Osteoblast (primary cell): ENCODE measurements around the gene OTUD4. TPM values are rescaled to one million over a fixed set of nuclear protein-coding genes. Genes with fewer than 3 reads are reported as not detected.

ENCODE experiments used
- DNase-seq: peaks from one replicate; pipeline ENCODE4 v3.0.0; 2011; ENCODE audit warnings: low spot score, mixed read lengths; ENCODE audit not compliant: insufficient read length; ENCODE audit errors: missing footprints
- H2AFZ ChIP-seq: 2 replicates; pipeline ENCODE4 v1.6.0; 2011; ENCODE audit warnings: mild to moderate bottlenecking, low read length
- H3K27ac ChIP-seq: 2 replicates; pipeline ENCODE4 v1.5.1; 2011; ENCODE audit warnings: mild to moderate bottlenecking, low read depth, low read length, moderate library complexity
- H3K27me3 ChIP-seq: 2 replicates; pipeline ENCODE4 v1.6.0; 2012; ENCODE audit warnings: mild to moderate bottlenecking, control low read depth, inconsistent platforms, low read length, moderate library complexity; ENCODE audit not compliant: insufficient read depth
- H3K36me3 ChIP-seq: 2 replicates; pipeline ENCODE4 v1.5.1; 2011; ENCODE audit warnings: mild to moderate bottlenecking, low read length, control low read depth, moderate library complexity; ENCODE audit not compliant: insufficient read depth
- H3K4me1 ChIP-seq: 2 replicates; pipeline ENCODE4 v1.5.1; 2011; ENCODE audit warnings: mild to moderate bottlenecking, low read length, control low read depth, moderate library complexity; ENCODE audit not compliant: insufficient read depth
- H3K4me2 ChIP-seq: 2 replicates; pipeline ENCODE4 v1.6.0; 2011; ENCODE audit warnings: mild to moderate bottlenecking, low read length; ENCODE audit not compliant: insufficient read depth
- H3K4me3 ChIP-seq: fragments of 200-600 bp; sonication (generic); 3 replicates; pipeline ENCODE4 v1.5.1; 2012; ENCODE audit warnings: mild to moderate bottlenecking, low read length, inconsistent platforms; ENCODE audit not compliant: insufficient read depth
- H3K79me2 ChIP-seq: 2 replicates; pipeline ENCODE4 v1.6.0; 2012; ENCODE audit warnings: mild to moderate bottlenecking, low read length, control low read depth, inconsistent platforms; ENCODE audit not compliant: insufficient read depth
- H3K9me3 ChIP-seq: 2 replicates; pipeline ENCODE4 v1.5.1; 2011; ENCODE audit warnings: low read depth, low read length, control low read depth
- H4K20me1 ChIP-seq: 2 replicates; pipeline ENCODE4 v1.6.0; 2012; ENCODE audit warnings: mild to moderate bottlenecking, low read length, control low read depth; ENCODE audit not compliant: insufficient read depth
- CTCF ChIP-seq: IDR thresholded peaks from 2 replicates; pipeline ENCODE4 v1.5.1; 2011; ENCODE audit warnings: mild to moderate bottlenecking, low read depth, low read length, moderate library complexity; ENCODE audit errors: extremely low read depth
- total RNA-seq: library from RNA; depleted of rRNA; stranded (reverse); fragments of >200 nt; gene quantifications from 2 replicates; pipeline ENCODE4 v1.2.3, GENCODE V29; 2012

Gene OTUD4
- total RNA-seq, 1 donor, result 22.8 TPM

- Histone ChIP-seq H3K9me3 (peaks cover 5% of the 10 kb centered on the region), H3K4me2 (peak within 1 kb of the TSS; percentile 87), H3K27ac (peak within 1 kb of the TSS; percentile 97), H3K79me2 (peaks cover 87% of the 10 kb centered on the region), H3K4me3 (peak within 1 kb of the TSS; percentile 92), H2AFZ (peak within 1 kb of the TSS; percentile 99), H3K27me3 (no peaks in the 10 kb centered on the region), H4K20me1 (peaks cover 5% of the 10 kb centered on the region), H3K36me3 (peaks cover 22% of the 10 kb centered on the region), H3K4me1 (peaks cover 26% of the 10 kb centered on the region)
- peak; percentile 92 for DNase-seq
- TF ChIP-seq CTCF, result peak; percentile 51
Observed at GRCh38 chr4:145097821-145098674, 82.3 kb downstream of the OTUD4 start, which contains the start of the genes ABCE1 and ANAPC10. Gene ABCE1 (plus strand): TSS chr4:145098311. CDS start chr4:145104413, 6,102 bp downstream. Gene ANAPC10 (minus strand): TSS chr4:145098196. CDS start chr4:145096099, 2,097 bp downstream.

GRCh38 chr4:145097331-145097820, 83.0 kb downstream of the OTUD4 start:
- Histone ChIP-seq H3K79me2 (peaks cover 87% of the 10 kb centered on the region), H3K9me3 (peaks cover 5% of the 10 kb centered on the region), H3K4me3 (peak overlapping the region; percentile 92), H3K4me1 (peaks cover 26% of the 10 kb centered on the region), H4K20me1 (no peaks in the 10 kb centered on the region), H3K36me3 (peaks cover 29% of the 10 kb centered on the region), H3K27ac (peak overlapping the region; percentile 97), H3K4me2 (peak overlapping the region; percentile 87), H2AFZ (peak overlapping the region; percentile 99), H3K27me3 (no peaks in the 10 kb centered on the region)
- no peak for DNase-seq
- TF ChIP-seq CTCF, result no peak

- Histone ChIP-seq H3K4me3 (no peak overlapping the region), H3K9me3 (peaks cover 5% of the 10 kb centered on the region), H4K20me1 (no peaks in the 10 kb centered on the region), H3K4me1 (peaks cover 13% of the 10 kb centered on the region), H3K27ac (no peak overlapping the region), H3K36me3 (peaks cover 37% of the 10 kb centered on the region), H2AFZ (no peak overlapping the region), H3K27me3 (no peaks in the 10 kb centered on the region), H3K4me2 (no peak overlapping the region), H3K79me2 (peaks cover 69% of the 10 kb centered on the region)
- TF ChIP-seq CTCF, result no peak
- no peak for DNase-seq
Observed at GRCh38 chr4:145093638-145094037, 86.8 kb downstream of the OTUD4 start.

GRCh38 chr4:145090380-145090779, 90.0 kb downstream of the OTUD4 start:
- Histone ChIP-seq H3K4me1 (peaks cover 4% of the 10 kb centered on the region), H4K20me1 (no peaks in the 10 kb centered on the region), H2AFZ (no peak overlapping the region), H3K79me2 (peaks cover 70% of the 10 kb centered on the region), H3K27me3 (no peaks in the 10 kb centered on the region), H3K9me3 (peaks cover 5% of the 10 kb centered on the region), H3K27ac (no peak overlapping the region), H3K36me3 (peaks cover 36% of the 10 kb centered on the region), H3K4me3 (no peak overlapping the region), H3K4me2 (no peak overlapping the region)
- DNase-seq, result no peak
- no peak for TF ChIP-seq CTCF
